ENCODE measurements around the gene RAD51B. TPM values are rescaled to one million over a fixed set of nuclear protein-coding genes. Genes with fewer than 3 reads are reported as not detected.

Gene RAD51B
- total RNA-seq, 4 donors from 2014 or later, result 14.0 to 16.4 (median 14.8) TPM

DNA sequence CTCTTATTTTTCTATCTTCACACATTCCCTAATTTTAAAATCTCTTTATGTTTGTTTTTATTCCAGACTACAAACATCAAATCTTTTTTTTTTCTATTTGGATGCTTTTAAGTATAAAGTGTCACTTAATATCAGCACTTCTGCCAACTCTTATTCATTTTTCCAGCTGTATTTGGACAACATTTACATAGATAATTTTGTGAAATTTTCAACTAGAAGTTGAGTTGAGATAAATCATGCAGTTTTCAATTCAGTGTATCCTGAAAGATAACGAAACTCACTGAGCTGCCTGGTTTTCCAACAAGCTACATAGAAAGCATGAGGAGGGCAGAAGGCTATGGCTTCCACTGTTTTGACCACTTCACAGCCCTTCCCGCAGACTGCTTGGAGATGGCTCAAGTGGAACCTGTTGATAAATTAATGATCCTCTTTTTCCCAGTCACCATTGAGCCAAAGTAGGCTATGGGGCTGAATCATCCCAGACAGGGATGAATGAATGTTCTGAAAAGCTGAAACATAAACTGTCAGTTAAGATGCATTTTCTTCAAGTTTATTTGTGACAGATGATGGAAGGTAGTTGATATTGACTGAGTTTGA is 213.9 kb downstream of the RAD51B start:
- WGBS, 2 donors, result 44 to 76% methylated on average over 2 of the region's 2 CpGs
- no peak for TF ChIP-seq POLR2A (IDR thresholded peaks at IDR 0.05)
- TF ChIP-seq, protein P1, sequence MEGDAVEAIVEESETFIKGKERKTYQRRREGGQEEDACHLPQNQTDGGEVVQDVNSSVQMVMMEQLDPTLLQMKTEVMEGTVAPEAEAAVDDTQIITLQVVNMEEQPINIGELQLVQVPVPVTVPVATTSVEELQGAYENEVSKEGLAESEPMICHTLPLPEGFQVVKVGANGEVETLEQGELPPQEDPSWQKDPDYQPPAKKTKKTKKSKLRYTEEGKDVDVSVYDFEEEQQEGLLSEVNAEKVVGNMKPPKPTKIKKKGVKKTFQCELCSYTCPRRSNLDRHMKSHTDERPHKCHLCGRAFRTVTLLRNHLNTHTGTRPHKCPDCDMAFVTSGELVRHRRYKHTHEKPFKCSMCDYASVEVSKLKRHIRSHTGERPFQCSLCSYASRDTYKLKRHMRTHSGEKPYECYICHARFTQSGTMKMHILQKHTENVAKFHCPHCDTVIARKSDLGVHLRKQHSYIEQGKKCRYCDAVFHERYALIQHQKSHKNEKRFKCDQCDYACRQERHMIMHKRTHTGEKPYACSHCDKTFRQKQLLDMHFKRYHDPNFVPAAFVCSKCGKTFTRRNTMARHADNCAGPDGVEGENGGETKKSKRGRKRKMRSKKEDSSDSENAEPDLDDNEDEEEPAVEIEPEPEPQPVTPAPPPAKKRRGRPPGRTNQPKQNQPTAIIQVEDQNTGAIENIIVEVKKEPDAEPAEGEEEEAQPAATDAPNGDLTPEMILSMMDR (IDR thresholded peaks at IDR 0.05), result no peak
- no peak overlapping the region for H3K4me3 ChIP-seq (replicated peaks in 1 of 3)
- DNase-seq, result no peak
- H3K27me3 ChIP-seq, result no peaks in the 10 kb centered on the region
- no peak overlapping the region for H3K27ac ChIP-seq
- no peaks in the 10 kb centered on the region for H3K4me1 ChIP-seq
- H3K36me3 ChIP-seq, result no peaks in the 10 kb centered on the region
- intact Hi-C loops (cut with DNase I), result no loop called here
- H3K9me3 ChIP-seq, result no peaks in the 10 kb centered on the region

DNA sequence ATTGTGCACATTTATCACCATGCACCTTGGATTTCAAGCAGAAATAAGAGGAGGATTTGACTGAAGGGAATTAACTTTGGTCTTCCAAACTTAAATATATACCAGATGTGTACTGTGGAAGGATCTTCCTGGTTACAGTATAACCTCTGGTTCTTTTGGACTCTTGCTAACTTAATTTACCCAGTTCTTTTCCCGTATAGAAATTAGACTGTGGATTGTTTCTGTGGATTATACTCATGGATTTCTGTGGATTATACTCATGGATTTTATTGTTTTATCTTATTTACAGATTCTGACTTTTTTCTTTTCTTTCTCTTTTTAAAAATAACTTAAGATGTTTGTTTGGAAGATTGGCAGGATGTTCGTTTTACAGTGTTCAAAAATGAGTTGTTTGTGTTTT is 215.3 kb downstream of the RAD51B start:
- Histone ChIP-seq H3K27ac (no peak overlapping the region), H3K9me3 (no peaks in the 10 kb centered on the region), H3K4me1 (no peaks in the 10 kb centered on the region), H3K36me3 (no peaks in the 10 kb centered on the region), H3K27me3 (no peaks in the 10 kb centered on the region), H3K4me3 (replicated peaks in 1 of 3) (no peak overlapping the region)
- WGBS, 2 donors, result 83 to 90% methylated on average over 2 of the region's 2 CpGs
- no peak for DNase-seq
- TF ChIP-seq, protein P1 (IDR thresholded peaks at IDR 0.05), result no peak
- no peak for TF ChIP-seq POLR2A (IDR thresholded peaks at IDR 0.05)
- intact Hi-C loops (cut with DNase I), result no loop called here

DNA sequence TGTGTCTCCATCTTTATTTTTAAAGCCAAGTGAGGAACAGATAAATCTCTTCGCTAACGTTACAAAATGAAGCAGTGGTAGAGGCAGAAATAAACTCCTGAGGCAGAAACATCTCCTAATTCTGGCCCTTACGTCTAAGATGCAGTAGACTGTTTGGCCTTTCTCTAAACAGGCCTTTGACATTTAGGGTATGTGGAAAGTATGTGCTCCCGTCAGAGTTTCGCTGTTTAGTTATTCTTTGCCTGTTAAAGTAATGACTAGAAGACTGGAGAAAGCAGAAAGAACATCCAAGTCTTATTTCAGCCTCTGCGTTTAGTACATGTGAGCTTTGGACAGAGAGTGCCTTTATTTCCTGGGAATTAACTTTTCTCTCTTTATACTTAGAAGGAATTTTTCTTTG is 216.6 kb downstream of the RAD51B start:
- H3K36me3 ChIP-seq, result no peaks in the 10 kb centered on the region
- intact Hi-C loops (cut with DNase I), result no loop called here
- no peak overlapping the region for H3K4me3 ChIP-seq (replicated peaks in 1 of 3)
- peaks cover 0 to under 1% of the 10 kb centered on the region in 2 donors for H3K4me1 ChIP-seq
- no peaks in the 10 kb centered on the region for H3K27me3 ChIP-seq
- H3K9me3 ChIP-seq, result no peaks in the 10 kb centered on the region
- TF ChIP-seq, protein P1 (IDR thresholded peaks at IDR 0.05), result no peak
- no peak for TF ChIP-seq POLR2A (IDR thresholded peaks at IDR 0.05)
- WGBS, 2 donors, result 86 to 91% methylated on average over 6 of the region's 6 CpGs
- H3K27ac ChIP-seq, result no peak overlapping the region
- DNase-seq, result no peak

DNA sequence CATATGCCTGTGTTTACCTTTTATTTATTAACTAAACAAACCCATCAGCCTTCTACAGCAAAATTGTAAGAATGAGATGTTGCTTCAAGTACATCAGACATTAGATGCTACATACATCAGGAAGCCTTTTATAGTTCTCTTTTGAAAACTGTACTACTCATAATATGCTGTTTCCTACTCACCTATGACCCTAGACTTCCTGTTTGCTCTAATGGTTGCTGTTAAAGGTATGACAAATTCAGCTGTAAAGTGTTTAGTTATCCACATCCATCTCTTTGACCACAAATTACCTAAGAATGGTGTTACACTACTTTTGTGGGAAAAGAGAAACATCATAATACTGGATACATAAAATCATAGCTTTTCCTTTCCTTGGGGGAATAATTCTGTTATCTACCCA is 220.0 kb downstream of the RAD51B start:
- intact Hi-C loops (cut with DNase I), result no loop called here
- H3K4me3 ChIP-seq (replicated peaks in 1 of 3), result no peak overlapping the region
- no peak for DNase-seq
- no peaks in the 10 kb centered on the region for H3K36me3 ChIP-seq
- H3K9me3 ChIP-seq, result no peaks in the 10 kb centered on the region
- no peak overlapping the region for H3K27ac ChIP-seq
- peaks cover 28 to 32% of the 10 kb centered on the region in 2 donors for H3K4me1 ChIP-seq
- H3K27me3 ChIP-seq, result no peaks in the 10 kb centered on the region
- TF ChIP-seq POLR2A (IDR thresholded peaks at IDR 0.05), result no peak
- TF ChIP-seq, protein P1 (IDR thresholded peaks at IDR 0.05), result no peak

DNA sequence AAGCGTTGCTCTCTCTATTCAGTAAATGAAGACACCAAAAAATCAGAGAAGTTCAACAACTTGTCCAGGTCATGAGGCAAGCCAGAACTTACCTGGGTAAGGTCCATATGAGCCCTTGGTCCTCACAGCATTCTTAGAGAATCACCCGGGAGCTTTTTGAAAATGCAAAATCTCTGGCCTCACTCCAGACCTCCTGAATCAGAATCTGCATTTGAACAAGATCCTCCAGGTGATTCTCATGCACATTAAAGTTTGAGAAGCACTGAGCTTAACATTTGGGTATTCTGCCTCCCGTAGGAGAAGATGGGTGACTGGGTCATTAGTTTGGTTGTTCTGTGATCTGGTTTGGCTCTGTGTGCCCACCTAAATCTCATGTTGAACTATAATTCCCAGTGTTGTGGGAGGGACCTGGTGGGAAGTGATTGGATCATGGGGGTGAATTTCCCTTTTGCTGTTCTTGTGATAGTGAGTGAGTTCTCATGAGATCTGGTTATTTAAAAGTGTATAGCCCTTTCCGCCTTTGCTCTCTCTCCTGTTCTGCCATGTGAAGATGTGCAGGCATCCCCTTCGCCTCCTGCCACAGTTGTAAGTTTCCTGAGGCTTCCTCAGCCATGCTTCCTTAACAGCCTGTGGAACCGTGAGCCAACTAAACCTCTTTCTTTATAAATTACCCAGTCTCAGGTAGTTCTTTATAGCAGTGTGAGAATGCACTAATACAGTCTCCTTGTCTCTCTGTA is 221.2 kb downstream of the RAD51B start:
- Histone ChIP-seq H3K27ac (no peak overlapping the region), H3K9me3 (no peaks in the 10 kb centered on the region), H3K4me1 (peaks cover 34 to 39% of the 10 kb centered on the region in 2 donors), H3K36me3 (no peaks in the 10 kb centered on the region), H3K27me3 (no peaks in the 10 kb centered on the region), H3K4me3 (replicated peaks in 1 of 3) (no peak overlapping the region)
- TF ChIP-seq POLR2A (IDR thresholded peaks at IDR 0.05), result no peak
- TF ChIP-seq, protein P1 (IDR thresholded peaks at IDR 0.05), result no peak
- intact Hi-C loops (cut with DNase I), result no loop called here
- 94% methylated on average over 6 of the region's 6 CpGs for WGBS, 2 donors
- no peak for DNase-seq

Measured in thyroid gland (tissue), 4 donors.